Vagina (tissue), 2 donors: ENCODE data around the gene NFAT5.

Source experiments
- POLR2AphosphoS5 ChIP-seq, 2 donors: sonication (generic); formaldehyde crosslinking; IDR thresholded peaks; one replicate each; pipeline ENCODE4 v1.9.0; 2017; ENCODE audit warnings: antibody characterized with exemption in 2 of 2, mild to moderate bottlenecking in 2 of 2, low read depth in 1 of 2; ENCODE audit not compliant: insufficient read depth in 1 of 2
- TF ChIP-seq, protein P1 (sequence below), 3 experiments: fragments of 450-650 bp in 2 of 3; fragments of 200-600 bp in 1 of 3; sonication (generic) in 1 of 3; IDR thresholded peaks; one replicate each; pipeline ENCODE4 v1.5.1; 2017 to 2019; ENCODE audit warnings: antibody characterized with exemption in 3 of 3, mild to moderate bottlenecking in 2 of 3, moderate library complexity in 2 of 3

DNA sequence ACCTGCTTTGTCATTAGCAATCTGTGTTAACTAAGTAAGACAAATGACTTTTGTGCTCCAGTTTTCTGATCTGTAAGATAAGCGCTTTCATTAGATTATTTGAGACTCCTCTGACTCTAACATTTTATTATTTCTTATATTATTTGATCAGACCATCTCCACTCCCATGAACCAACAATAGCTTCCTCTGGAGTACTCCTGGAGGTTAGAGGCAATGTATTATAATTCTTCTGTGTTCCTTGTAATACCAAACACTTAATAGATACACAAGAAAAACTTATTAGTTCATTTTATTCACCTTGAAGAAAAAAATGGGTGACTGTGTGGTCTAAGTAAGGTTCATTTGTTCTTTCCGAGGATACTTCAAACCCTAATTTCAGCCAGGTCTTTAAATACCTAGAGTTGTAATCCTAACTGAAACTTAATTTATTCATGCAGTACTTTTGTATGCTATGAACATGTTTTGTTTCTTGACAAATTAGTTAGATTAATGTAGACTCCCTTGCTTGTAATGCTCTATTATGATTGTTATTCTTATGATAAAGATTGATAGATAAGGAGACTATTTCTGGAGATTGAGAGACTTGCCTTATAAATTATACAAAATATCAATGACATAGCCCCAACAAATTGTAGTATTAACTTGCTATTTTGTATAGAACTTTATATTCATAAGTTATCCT, 106.7 kb downstream of the NFAT5 start:
- TF ChIP-seq, protein P1, sequence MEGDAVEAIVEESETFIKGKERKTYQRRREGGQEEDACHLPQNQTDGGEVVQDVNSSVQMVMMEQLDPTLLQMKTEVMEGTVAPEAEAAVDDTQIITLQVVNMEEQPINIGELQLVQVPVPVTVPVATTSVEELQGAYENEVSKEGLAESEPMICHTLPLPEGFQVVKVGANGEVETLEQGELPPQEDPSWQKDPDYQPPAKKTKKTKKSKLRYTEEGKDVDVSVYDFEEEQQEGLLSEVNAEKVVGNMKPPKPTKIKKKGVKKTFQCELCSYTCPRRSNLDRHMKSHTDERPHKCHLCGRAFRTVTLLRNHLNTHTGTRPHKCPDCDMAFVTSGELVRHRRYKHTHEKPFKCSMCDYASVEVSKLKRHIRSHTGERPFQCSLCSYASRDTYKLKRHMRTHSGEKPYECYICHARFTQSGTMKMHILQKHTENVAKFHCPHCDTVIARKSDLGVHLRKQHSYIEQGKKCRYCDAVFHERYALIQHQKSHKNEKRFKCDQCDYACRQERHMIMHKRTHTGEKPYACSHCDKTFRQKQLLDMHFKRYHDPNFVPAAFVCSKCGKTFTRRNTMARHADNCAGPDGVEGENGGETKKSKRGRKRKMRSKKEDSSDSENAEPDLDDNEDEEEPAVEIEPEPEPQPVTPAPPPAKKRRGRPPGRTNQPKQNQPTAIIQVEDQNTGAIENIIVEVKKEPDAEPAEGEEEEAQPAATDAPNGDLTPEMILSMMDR (IDR thresholded peaks at IDR 0.05) = no peak
- TF ChIP-seq POLR2AphosphoS5 (IDR thresholded peaks at IDR 0.05; ENCODE audit: insufficient read depth in 1 of 2, low read depth in 1 of 2) = no peak
